Measurements from ENCODE around the gene RHEB. TPM values are rescaled to one million over a fixed set of nuclear protein-coding genes. Genes with fewer than 3 reads are reported as not detected.

RHEB gene
- total RNA-seq, 2 experiments from 2014 or later = 82.8 to 85.1 TPM

DNA sequence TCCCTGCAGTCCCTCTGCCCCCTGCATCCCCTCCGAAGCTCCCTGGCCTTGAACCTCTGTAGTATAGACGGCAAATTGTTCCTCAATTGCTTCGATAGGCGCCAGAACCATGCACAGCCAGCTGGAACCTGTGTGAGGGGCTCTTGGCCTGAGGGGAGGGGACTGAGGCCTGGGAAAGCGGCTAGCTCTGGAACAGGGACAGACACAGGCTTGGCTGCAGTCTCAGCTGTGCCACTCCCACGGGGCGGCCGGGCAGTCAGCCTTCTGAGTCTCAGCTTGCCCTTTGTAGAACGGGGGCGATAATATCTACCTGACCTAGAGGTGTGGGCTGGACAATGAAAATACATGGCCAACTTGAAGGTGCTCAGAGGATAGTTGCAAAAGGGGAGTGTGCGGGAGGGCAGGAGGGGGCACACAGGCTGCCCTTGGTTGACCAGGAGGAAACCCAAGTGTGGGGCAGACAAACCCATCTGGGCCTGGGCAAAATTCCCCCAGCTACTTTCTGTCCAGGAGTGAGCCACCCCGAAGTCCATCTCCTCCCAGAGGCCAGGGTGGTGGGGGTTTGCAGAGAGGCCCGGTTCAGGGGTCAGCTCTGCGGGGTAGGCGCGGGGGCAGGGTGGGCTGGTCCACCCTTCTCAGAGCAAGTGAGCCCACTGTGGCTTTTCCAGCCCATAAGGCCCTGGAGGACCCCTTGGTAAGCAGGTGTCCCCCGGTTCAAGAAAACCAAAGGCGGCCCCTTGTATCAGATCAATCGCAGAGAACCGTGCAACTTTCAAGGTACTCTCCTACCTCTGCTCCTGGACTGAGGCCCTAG lies 84.4 kb downstream of the RHEB start:
- ChIA-PET CTCF (interaction anchor here (1.0 to 3.9 kb wide), 2 partner anchors 13 to 84 kb away, joined by 3 to 24 read pairs; no protein-coding TSS in a partner anchor), POLR2A (no interaction called here)
- Mint-ChIP-seq H3K4me1 (peaks cover 15% of the 10 kb centered on the region), H3K27me3 (peaks cover 2% of the 10 kb centered on the region), H3K36me3 (ENCODE audit: low read depth) (no peaks in the 10 kb centered on the region), H3K9me3 (no peaks in the 10 kb centered on the region), H3K4me3 (no peak overlapping the region), H3K27ac (no peak overlapping the region)
- DNase-seq = no peak

DNA sequence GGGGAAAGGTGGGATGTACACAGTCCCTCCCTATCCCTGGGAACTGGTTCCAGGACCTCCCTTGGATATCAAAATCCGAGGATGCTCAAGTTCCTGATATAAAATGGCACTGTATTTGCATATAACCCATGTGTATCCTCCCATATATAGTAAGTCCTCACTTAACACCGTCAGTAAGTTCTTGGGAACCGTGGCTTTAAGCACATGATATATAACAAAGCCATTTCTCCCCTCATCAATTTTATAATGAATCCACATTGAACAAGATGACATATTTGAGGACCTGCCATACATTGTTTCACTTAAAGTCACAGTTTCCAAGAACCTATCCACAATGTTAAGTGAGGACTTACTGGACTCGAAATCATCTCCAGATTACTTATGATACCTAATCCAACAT lies 85.1 kb downstream of the RHEB start:
- Mint-ChIP-seq H3K27ac (no peak overlapping the region), H3K27me3 (peaks cover 2% of the 10 kb centered on the region), H3K4me1 (peaks cover 23% of the 10 kb centered on the region), H3K4me3 (no peak overlapping the region), H3K36me3 (ENCODE audit: low read depth) (no peaks in the 10 kb centered on the region), H3K9me3 (no peaks in the 10 kb centered on the region)
- POLR2A ChIA-PET = no interaction called here
- CTCF ChIA-PET = interaction anchor here (1.0 to 2.4 kb wide), 2 partner anchors 14 to 83 kb away, joined by 3 to 15 read pairs; no protein-coding TSS in a partner anchor
- no peak for DNase-seq

DNA sequence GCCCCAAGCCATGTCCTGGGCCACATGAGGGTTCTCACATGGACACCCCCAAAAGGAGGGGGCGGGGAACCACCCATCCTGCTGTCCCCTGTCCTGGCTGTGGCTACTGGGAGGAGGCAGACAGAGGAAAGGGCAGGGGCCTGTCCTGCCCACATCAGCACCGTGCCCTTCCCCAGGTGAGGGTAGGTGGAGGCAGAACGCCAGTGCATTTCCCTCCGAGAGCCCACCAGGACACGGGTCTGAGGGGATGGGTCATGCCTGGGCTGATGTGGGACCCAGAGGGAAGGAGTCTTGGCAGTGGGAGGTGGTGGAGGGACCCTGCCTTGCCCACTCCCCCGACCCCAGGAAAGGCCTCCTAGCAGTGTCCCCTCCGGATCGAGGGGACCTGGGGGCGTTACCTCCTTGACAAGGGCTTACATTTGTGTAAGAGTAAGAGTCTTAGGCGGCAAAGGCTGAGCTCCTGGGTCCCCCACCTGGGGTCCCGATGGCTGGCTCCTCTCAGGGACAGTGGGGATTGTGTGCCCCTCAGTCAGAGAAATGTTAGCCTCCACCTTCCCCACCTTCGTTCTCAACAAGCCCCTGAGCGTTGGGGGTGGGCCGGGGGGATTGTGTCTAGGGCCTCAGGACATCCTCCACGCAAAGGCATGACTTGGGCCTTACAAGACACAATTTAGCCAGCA lies 85.8 kb downstream of the RHEB start:
- no peaks in the 10 kb centered on the region for H3K9me3 Mint-ChIP-seq
- H3K4me1 Mint-ChIP-seq = peaks cover 30% of the 10 kb centered on the region
- H3K27ac Mint-ChIP-seq = no peak overlapping the region
- ChIA-PET CTCF (interaction anchor here (0.6 to 2.4 kb wide), 5 partner anchors 15 to 197 kb away, joined by 3 to 15 read pairs (median 3); partner anchors contain the start of gene NUB1), POLR2A (no interaction called here)
- H3K36me3 Mint-ChIP-seq (ENCODE audit: low read depth) = no peaks in the 10 kb centered on the region
- DNase-seq = no peak
- no peak overlapping the region for H3K4me3 Mint-ChIP-seq
- H3K27me3 Mint-ChIP-seq = peaks cover 2% of the 10 kb centered on the region

DNA sequence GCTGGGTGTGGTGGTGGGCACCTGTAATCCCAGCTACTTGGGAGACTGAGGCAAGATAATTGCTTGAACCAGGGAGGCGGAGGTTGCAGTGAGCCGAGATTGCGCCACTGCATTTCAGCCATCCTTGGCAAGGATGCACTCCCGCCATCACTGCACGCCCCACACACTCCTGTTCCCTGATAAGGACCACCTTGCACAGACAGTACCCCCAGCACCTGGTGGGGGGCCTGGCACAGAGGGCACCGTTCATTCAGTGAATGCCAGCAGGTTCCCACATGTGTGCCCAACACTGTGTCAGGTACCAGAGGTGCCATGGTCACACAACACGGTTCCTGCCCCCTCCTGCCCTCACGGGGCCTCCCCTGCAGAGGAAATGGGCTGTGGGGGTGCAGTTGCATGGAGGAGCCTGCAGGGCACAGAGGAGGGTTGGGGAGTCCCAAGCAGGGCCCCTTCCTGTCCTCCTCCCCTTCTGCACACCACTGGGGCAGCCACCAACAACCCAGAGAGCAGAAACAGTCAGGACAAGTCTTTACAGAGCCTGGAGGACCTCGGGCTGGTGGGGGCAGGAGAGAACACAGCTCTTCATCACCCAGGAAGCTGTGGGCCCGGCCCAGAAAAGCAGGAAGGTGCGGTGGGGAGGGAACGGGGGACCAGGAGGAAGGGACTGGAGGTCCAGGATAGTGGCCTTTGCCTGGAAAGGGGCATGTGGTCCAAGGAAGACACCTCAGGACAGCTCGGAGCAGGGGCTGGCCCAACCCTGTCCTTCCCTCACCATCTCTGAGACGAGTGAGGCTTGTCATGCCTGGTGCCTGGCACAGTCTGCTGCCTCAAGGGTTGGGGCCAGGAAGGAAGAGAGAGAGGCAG lies 86.8 kb downstream of the RHEB start:
- CTCF ChIA-PET = interaction anchor here (0.6 to 2.4 kb wide), 4 partner anchors 16 to 92 kb away, joined by 3 to 15 read pairs (median 3); partner anchors contain the start of gene NUB1
- H3K27me3 Mint-ChIP-seq = no peaks in the 10 kb centered on the region
- H3K27ac Mint-ChIP-seq = peak overlapping the region; percentile 70
- peaks cover 38% of the 10 kb centered on the region for H3K4me1 Mint-ChIP-seq
- DNase-seq = peak; percentile 71
- POLR2A ChIA-PET = interaction anchor here (1.2 kb wide), 1 partner anchor 15 kb away, joined by 3 read pairs; no protein-coding TSS in a partner anchor
- H3K4me3 Mint-ChIP-seq = no peak overlapping the region
- H3K9me3 Mint-ChIP-seq = no peaks in the 10 kb centered on the region
- no peaks in the 10 kb centered on the region for H3K36me3 Mint-ChIP-seq (ENCODE audit: low read depth)

DNA sequence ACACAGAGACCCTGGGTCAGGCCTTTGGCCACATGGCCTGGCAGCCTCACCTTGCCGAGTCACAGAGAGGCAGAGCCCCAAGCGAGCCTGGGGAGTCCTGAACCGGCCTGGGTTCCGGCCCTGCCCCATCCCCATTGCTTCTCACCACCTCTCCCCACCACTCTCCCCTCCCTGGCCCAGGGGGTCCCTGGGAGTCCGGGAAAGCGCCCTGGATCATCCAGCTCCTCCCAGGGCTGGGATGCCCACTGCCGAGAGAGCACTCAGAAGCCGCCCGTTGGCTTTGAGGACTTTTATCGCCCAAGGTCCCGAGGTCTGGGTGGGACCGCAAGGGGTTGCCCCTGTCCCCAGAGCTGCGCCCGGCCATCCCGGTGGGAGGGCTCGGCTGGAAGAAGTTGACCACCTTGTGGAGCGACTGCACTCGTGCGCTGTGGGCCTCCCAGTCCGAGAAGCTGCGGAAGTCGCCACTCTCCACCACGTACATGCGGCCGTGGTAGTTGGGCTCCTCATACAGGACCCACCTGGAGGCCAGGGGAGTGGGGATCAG lies 87.9 kb downstream of the RHEB start:
- no peaks in the 10 kb centered on the region for H3K36me3 Mint-ChIP-seq (ENCODE audit: low read depth)
- H3K4me3 Mint-ChIP-seq = no peak overlapping the region
- H3K27ac Mint-ChIP-seq = no peak overlapping the region
- POLR2A ChIA-PET = interaction anchor here (1.2 kb wide), 1 partner anchor 16 kb away, joined by 3 read pairs; no protein-coding TSS in a partner anchor
- H3K4me1 Mint-ChIP-seq = peaks cover 38% of the 10 kb centered on the region
- CTCF ChIA-PET = no interaction called here
- no peaks in the 10 kb centered on the region for H3K9me3 Mint-ChIP-seq
- no peaks in the 10 kb centered on the region for H3K27me3 Mint-ChIP-seq
- DNase-seq = no peak

DNA sequence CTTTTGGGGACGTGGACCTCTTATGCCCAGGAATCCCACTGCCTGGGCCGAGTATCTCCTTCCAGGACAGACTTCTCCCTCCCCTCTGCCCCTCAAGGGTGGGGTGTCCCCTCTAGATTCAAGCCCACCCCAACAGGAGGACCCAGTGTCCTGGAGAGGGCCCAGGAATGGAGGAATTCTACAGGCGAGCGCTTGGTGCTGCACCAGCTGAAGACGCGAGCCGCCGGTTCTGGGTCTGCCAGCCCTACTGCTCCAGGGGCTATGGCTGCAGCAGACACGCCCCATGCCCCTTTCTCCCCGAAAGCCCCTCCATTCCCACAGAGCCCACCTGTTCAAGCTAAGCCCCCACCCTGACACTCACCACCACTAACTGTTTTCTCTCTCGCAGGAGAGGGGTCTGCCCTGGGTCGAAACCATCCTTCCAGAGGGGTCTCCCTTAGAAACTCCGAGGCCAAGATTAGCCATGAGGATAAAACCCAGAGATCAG lies 88.4 kb downstream of the RHEB start:
- Mint-ChIP-seq H3K4me3 (no peak overlapping the region), H3K27ac (no peak overlapping the region), H3K4me1 (peaks cover 38% of the 10 kb centered on the region), H3K9me3 (no peaks in the 10 kb centered on the region), H3K36me3 (ENCODE audit: low read depth) (no peaks in the 10 kb centered on the region), H3K27me3 (no peaks in the 10 kb centered on the region)
- ChIA-PET CTCF (no interaction called here), POLR2A (no interaction called here)
- no peak for DNase-seq

DNA sequence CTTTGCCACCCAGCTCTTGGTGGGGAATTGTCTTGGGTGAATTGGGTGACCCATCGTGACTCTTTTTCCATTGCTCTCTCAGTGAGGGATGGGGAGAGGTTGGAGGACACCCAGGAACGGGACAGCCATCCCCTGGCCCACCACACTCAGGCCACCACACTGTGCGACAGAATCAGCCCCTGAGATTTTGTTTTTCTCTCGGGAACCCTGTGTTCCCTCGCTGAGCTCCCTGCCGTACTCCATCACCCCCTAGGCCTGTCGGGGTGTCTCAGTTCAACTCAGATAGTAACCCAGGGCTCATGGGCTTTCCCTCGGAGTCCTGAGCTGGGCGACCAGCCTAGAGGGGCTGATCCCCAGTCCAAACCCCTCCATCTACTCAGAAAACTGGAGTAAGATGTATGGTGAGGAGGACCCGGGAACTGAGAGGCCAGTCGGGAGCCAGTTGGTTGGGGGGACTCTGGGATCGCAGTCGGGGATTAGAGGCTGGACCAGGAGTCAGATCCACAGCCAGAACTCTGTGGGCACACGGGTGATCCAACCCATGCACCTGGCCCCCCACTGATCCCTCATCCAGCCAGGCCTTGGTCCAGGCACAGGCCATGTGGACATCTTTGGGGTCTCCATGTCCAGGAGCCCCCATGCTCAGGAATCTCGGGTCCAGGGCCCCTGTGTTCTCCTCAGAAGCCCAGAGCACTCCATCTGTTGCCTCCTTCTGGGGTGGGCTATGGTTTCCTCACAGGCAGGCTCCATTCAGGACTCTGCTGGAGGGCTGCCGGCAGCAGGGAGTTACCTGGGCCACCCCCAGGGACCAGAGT lies 89.1 kb downstream of the RHEB start:
- ChIA-PET POLR2A (interaction anchor here (1.1 to 1.6 kb wide), 3 partner anchors 10 to 79 kb away, joined by 3 to 5 read pairs (median 4); partner anchors contain the start of genes CRYGN and WDR86), CTCF (interaction anchor here (0.9 to 3.0 kb wide), 3 partner anchors 10 to 62 kb away, joined by 3 to 17 read pairs (median 4); no protein-coding TSS in a partner anchor)
- Mint-ChIP-seq H3K4me1 (peaks cover 38% of the 10 kb centered on the region), H3K27ac (peak overlapping the region; percentile 88), H3K4me3 (no peak overlapping the region), H3K9me3 (no peaks in the 10 kb centered on the region), H3K27me3 (no peaks in the 10 kb centered on the region), H3K36me3 (ENCODE audit: low read depth) (no peaks in the 10 kb centered on the region)
- no peak for DNase-seq

DNA sequence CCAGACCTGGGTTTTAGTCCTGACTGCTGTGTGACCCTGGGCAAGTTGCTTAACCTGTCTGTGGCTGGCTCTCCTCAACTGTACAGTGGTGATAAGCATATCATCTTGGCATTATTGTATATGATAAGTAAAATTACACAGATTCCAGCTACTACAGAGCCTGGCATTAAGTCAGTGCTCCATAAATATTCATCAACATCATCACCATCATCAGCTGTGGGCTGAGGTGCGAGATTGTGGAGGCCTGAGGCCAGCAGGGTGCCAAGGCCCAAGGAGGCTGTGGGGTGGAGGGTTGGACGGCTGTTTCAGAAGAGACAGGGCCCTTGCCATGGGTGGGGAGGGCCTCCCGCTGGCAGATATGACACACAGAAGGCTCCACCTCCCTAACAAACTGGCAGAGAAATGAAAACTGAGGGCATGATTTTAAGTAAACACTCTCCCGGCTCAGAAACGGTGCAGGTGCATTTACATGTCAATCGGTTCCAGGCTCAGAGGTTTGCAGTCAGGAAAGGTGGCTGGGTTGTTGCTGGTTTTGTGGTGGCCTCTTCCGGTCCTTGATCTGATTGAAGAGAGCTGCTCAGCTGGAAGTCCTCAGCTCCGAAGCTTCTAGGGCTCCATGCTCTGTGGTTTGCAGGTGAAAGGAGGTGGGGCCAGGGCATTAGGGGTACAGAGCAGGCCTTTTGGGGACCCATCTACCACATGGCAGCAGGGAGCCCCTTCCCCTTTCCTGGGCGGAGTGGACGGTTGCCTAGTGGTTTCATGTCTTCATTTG lies 89.9 kb downstream of the RHEB start:
- Mint-ChIP-seq H3K4me3 (no peak overlapping the region), H3K4me1 (peaks cover 38% of the 10 kb centered on the region), H3K9me3 (no peaks in the 10 kb centered on the region), H3K36me3 (ENCODE audit: low read depth) (no peaks in the 10 kb centered on the region), H3K27me3 (peaks cover 2% of the 10 kb centered on the region), H3K27ac (peak overlapping the region; percentile 88)
- ChIA-PET CTCF (interaction anchor here (0.6 to 3.0 kb wide), 4 partner anchors 11 to 106 kb away, joined by 3 to 17 read pairs (median 4); no protein-coding TSS in a partner anchor), POLR2A (interaction anchor here (1.1 to 1.6 kb wide), 3 partner anchors 11 to 78 kb away, joined by 3 to 5 read pairs (median 4); partner anchors contain the start of genes CRYGN and WDR86)
- DNase-seq = peak; percentile 74

DNA sequence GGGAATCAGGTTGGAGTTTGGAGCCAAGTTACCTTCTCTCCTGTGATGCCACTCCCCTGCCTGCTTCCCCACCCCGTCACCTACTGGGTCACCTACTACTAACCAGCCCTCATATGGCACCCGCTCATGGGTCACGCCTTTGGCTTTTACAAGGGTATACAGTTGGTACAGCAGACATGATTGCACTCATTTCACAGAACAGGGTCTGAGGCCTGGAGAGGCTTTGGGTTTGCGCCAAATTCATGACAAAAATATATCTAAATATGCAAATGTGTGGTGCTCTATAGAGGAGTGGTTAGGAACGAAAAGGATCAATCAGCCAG lies 90.5 kb downstream of the RHEB start:
- peaks cover 38% of the 10 kb centered on the region for H3K4me1 Mint-ChIP-seq
- peaks cover 3% of the 10 kb centered on the region for H3K27me3 Mint-ChIP-seq
- DNase-seq = no peak
- ChIA-PET CTCF (interaction anchor here (1.3 to 3.0 kb wide), 2 partner anchors 11 to 19 kb away, joined by 3 to 17 read pairs; no protein-coding TSS in a partner anchor), POLR2A (no interaction called here)
- no peaks in the 10 kb centered on the region for H3K36me3 Mint-ChIP-seq (ENCODE audit: low read depth)
- no peaks in the 10 kb centered on the region for H3K9me3 Mint-ChIP-seq
- H3K27ac Mint-ChIP-seq = peak overlapping the region; percentile 88
- H3K4me3 Mint-ChIP-seq = no peak overlapping the region

DNA sequence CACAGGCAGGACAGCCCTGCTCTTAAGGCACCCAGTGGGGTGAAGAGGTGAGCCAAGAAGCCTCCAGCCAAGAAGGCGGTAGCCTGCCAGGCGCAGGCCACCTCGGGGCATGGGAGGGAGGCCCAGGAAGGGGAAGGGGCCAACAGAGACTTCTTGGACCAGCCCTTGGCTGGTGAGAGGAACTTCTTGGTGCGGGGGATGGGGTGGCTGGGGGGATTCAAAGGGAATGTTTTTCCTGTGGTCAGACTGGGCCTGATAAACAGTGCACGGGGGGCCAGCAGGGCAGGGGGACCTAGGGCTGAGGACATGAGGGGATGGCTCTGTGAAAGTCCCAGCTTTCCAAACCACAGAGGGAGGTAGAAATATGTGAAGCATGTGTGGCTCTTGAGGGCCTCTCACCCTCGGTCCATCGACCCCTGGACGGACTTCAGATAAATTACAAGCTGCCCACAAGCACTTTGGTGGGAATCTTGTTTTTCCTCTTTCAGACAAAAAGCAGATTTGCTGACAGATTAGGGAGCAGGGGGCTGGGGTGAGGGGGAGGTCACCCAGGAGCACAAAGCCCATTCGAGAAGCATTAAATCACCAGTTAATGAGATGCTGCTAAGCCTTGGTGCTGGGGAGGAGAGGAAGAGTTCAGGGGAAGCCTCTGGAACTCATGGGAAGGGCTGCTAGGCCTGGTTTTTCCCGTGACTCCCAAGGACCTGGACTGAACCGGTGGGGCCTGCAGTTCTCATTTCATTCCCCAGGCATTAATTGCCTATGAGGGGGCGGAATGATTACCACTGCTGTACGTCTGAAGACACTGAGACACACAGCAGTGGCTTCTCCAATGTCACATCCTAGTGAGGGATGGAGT lies 91.1 kb downstream of the RHEB start:
- H3K4me3 Mint-ChIP-seq = no peak overlapping the region
- ChIA-PET CTCF (interaction anchor here (3.0 kb wide), 1 partner anchor 20 kb away, joined by 17 read pairs; no protein-coding TSS in a partner anchor), POLR2A (no interaction called here)

More for the DNA sequence above, 91.1 kb downstream of the RHEB start:
- Mint-ChIP-seq H3K27ac (peak overlapping the region; percentile 40), H3K4me1 (peaks cover 38% of the 10 kb centered on the region), H3K9me3 (no peaks in the 10 kb centered on the region), H3K27me3 (peaks cover 4% of the 10 kb centered on the region), H3K36me3 (ENCODE audit: low read depth) (no peaks in the 10 kb centered on the region)
- DNase-seq = no peak
